Measurements from ENCODE around the gene ARHGAP31.

Gene ARHGAP31

GRCh38 chr3:119443179-119443578 lies 149.0 kb downstream of the ARHGAP31 start:
- DNase-seq (ENCODE audit: low spot score) = no peak

- DNase-seq (ENCODE audit: low spot score) = no peak
These were observed 150.4 kb downstream of the ARHGAP31 start for GRCh38 chr3:119444590-119444989.

GRCh38 chr3:119453822-119454221 lies 159.6 kb downstream of the ARHGAP31 start:
- DNase-seq (ENCODE audit: low spot score) = no peak

GRCh38 chr3:119456469-119456868 lies 162.3 kb downstream of the ARHGAP31 start:
- no peak for DNase-seq (ENCODE audit: low spot score)

GRCh38 chr3:119457246-119457645 lies 163.1 kb downstream of the ARHGAP31 start:
- DNase-seq (ENCODE audit: low spot score) = peak; percentile 7

- peak; percentile 98 for DNase-seq (ENCODE audit: low spot score)
These were observed 169.3 kb downstream of the ARHGAP31 start, which contains the start of gene TMEM39A for GRCh38 chr3:119463171-119464169. Gene TMEM39A, minus strand, starts transcription at chr3:119463615. Its CDS starts 1,541 bp downstream, at chr3:119462074.

- DNase-seq (ENCODE audit: low spot score) = peak; percentile 11
These were observed 173.9 kb downstream of the ARHGAP31 start for GRCh38 chr3:119468041-119468440.

GRCh38 chr3:119469418-119470189 lies 175.4 kb downstream of the ARHGAP31 start:
- no peak for DNase-seq (ENCODE audit: low spot score)
